ENCODE results near the gene ANKRD12.

GRCh38 chr18:9333441-9334328 lies 197.1 kb downstream of the ANKRD12 start:
- no peak for TF ChIP-seq EZH2 (IDR thresholded peaks at IDR 0.05)
- TF ChIP-seq POLR2AphosphoS5 (IDR thresholded peaks at IDR 0.05; ENCODE audit: borderline replicate concordance, low read depth, low read length) = no peak
- no peak for TF ChIP-seq FOXP2 (optimal IDR thresholded peaks at IDR 0.05; ENCODE audit: control extremely low read depth, extremely low read length, insufficient read depth)
